Measurements from ENCODE around the gene KLHL42. TPM values are rescaled to one million over a fixed set of nuclear protein-coding genes. Genes with fewer than 3 reads are reported as not detected.
"Not testable (repeated sequence)": the region's sequence is repeated elsewhere in the genome, so short reads cannot be mapped to it uniquely, and the experiment has no call there.

The KLHL42 gene
- total RNA-seq (2012; rRNA removed) = 21.6 and 22.8 TPM in 2 replicates

GRCh38 chr12:27779920-27780611 lies at the start of gene KLHL42, which contains the start of gene MANSC4:
TSS of gene KLHL42 (plus strand) at chr12:27780233. CDS start at chr12:27780331, 98 bp downstream.
TSS of gene MANSC4 (minus strand) at chr12:27780236. CDS start at chr12:27771276, 8,960 bp downstream.
- Histone ChIP-seq H3K9ac (ENCODE audit: low read depth, low read length) (peak within 1 kb of the TSS; percentile 82), H3K4me1 (ENCODE audit: control insufficient read depth, insufficient read depth, low read length) (peaks cover 27% of the 10 kb centered on the region), H3K4me3 (ENCODE audit: low read length) (peak within 1 kb of the TSS; percentile 97), H3K27me3 (ENCODE audit: control insufficient read depth, insufficient read depth, low read length) (no peaks in the 10 kb centered on the region), H3K36me3 (ENCODE audit: insufficient read depth, low read length) (peaks cover 7% of the 10 kb centered on the region), H3K4me2 (ENCODE audit: low read length) (peak within 1 kb of the TSS; percentile 100), H3K9me3 (replicated peaks; ENCODE audit: low read length) (no peaks in the 10 kb centered on the region)

- no peak overlapping the region for H3K4me2 ChIP-seq (ENCODE audit: low read length)
- no peaks in the 10 kb centered on the region for H3K4me1 ChIP-seq (ENCODE audit: control insufficient read depth, insufficient read depth, low read length)
- H3K4me3 ChIP-seq (ENCODE audit: low read length) = no peak overlapping the region
- peaks cover 28% of the 10 kb centered on the region for H3K36me3 ChIP-seq (ENCODE audit: insufficient read depth, low read length)
- H3K27me3 ChIP-seq (ENCODE audit: control insufficient read depth, insufficient read depth, low read length) = no peaks in the 10 kb centered on the region
- H3K9ac ChIP-seq (ENCODE audit: low read depth, low read length) = no peak overlapping the region
- no peaks in the 10 kb centered on the region for H3K9me3 ChIP-seq (replicated peaks; ENCODE audit: low read length)
These were observed 47.8 kb upstream of the KLHL42 start for GRCh38 chr12:27732281-27732680.

GRCh38 chr12:27733052-27733656 lies 46.9 kb upstream of the KLHL42 start:
- Histone ChIP-seq H3K9me3 (replicated peaks; ENCODE audit: low read length) (no peaks in the 10 kb centered on the region), H3K9ac (ENCODE audit: low read depth, low read length) (no peak overlapping the region), H3K4me2 (ENCODE audit: low read length) (no peak overlapping the region), H3K27me3 (ENCODE audit: control insufficient read depth, insufficient read depth, low read length) (no peaks in the 10 kb centered on the region), H3K36me3 (ENCODE audit: insufficient read depth, low read length) (peaks cover 36% of the 10 kb centered on the region), H3K4me1 (ENCODE audit: control insufficient read depth, insufficient read depth, low read length) (no peaks in the 10 kb centered on the region), H3K4me3 (ENCODE audit: low read length) (no peak overlapping the region)

GRCh38 chr12:27733791-27734190 lies 46.2 kb upstream of the KLHL42 start:
- Histone ChIP-seq H3K27me3 (ENCODE audit: control insufficient read depth, insufficient read depth, low read length) (no peaks in the 10 kb centered on the region), H3K4me2 (ENCODE audit: low read length) (no peak overlapping the region), H3K9me3 (replicated peaks; ENCODE audit: low read length) (no peaks in the 10 kb centered on the region), H3K4me1 (ENCODE audit: control insufficient read depth, insufficient read depth, low read length) (no peaks in the 10 kb centered on the region), H3K36me3 (ENCODE audit: insufficient read depth, low read length) (peaks cover 35% of the 10 kb centered on the region), H3K4me3 (ENCODE audit: low read length) (no peak overlapping the region), H3K9ac (ENCODE audit: low read depth, low read length) (no peak overlapping the region)

GRCh38 chr12:27734321-27734720 lies 45.7 kb upstream of the KLHL42 start:
- H3K4me2 ChIP-seq (ENCODE audit: low read length); H3K9ac ChIP-seq (ENCODE audit: low read depth, low read length); H3K4me1 ChIP-seq (ENCODE audit: control insufficient read depth, insufficient read depth, low read length); H3K27me3 ChIP-seq (ENCODE audit: control insufficient read depth, insufficient read depth, low read length); H3K4me3 ChIP-seq (ENCODE audit: low read length); H3K9me3 ChIP-seq (replicated peaks; ENCODE audit: low read length): not testable (repeated sequence)
- H3K36me3 ChIP-seq (ENCODE audit: insufficient read depth, low read length) = peaks cover 35% of the 10 kb centered on the region

- Histone ChIP-seq H3K27me3 (ENCODE audit: control insufficient read depth, insufficient read depth, low read length) (no peaks in the 10 kb centered on the region), H3K9ac (ENCODE audit: low read depth, low read length) (no peak overlapping the region), H3K9me3 (replicated peaks; ENCODE audit: low read length) (no peaks in the 10 kb centered on the region), H3K4me2 (ENCODE audit: low read length) (no peak overlapping the region), H3K4me3 (ENCODE audit: low read length) (no peak overlapping the region), H3K36me3 (ENCODE audit: insufficient read depth, low read length) (peaks cover 19% of the 10 kb centered on the region), H3K4me1 (ENCODE audit: control insufficient read depth, insufficient read depth, low read length) (peaks cover 26% of the 10 kb centered on the region)
These were observed 36.4 kb upstream of the KLHL42 start for GRCh38 chr12:27743601-27744000.

GRCh38 chr12:27745734-27746133 lies 34.3 kb upstream of the KLHL42 start:
- H3K4me2 ChIP-seq (ENCODE audit: low read length); H3K9me3 ChIP-seq (replicated peaks; ENCODE audit: low read length); H3K9ac ChIP-seq (ENCODE audit: low read depth, low read length); H3K27me3 ChIP-seq (ENCODE audit: control insufficient read depth, insufficient read depth, low read length); H3K4me3 ChIP-seq (ENCODE audit: low read length): not testable (repeated sequence)
- peaks cover 28% of the 10 kb centered on the region for H3K4me1 ChIP-seq (ENCODE audit: control insufficient read depth, insufficient read depth, low read length)
- peaks cover 20% of the 10 kb centered on the region for H3K36me3 ChIP-seq (ENCODE audit: insufficient read depth, low read length)

- Histone ChIP-seq H3K4me3 (ENCODE audit: low read length) (peak overlapping the region; percentile 1), H3K36me3 (ENCODE audit: insufficient read depth, low read length) (peaks cover 21% of the 10 kb centered on the region), H3K9ac (ENCODE audit: low read depth, low read length) (peak overlapping the region; percentile 65), H3K4me1 (ENCODE audit: control insufficient read depth, insufficient read depth, low read length) (peaks cover 28% of the 10 kb centered on the region), H3K9me3 (replicated peaks; ENCODE audit: low read length) (no peaks in the 10 kb centered on the region), H3K27me3 (ENCODE audit: control insufficient read depth, insufficient read depth, low read length) (no peaks in the 10 kb centered on the region), H3K4me2 (ENCODE audit: low read length) (peak overlapping the region; percentile 56)
These were observed 32.8 kb upstream of the KLHL42 start for GRCh38 chr12:27747111-27747820.

- Histone ChIP-seq H3K4me3 (ENCODE audit: low read length) (no peak overlapping the region), H3K36me3 (ENCODE audit: insufficient read depth, low read length) (peaks cover 25% of the 10 kb centered on the region), H3K4me1 (ENCODE audit: control insufficient read depth, insufficient read depth, low read length) (peaks cover 23% of the 10 kb centered on the region), H3K9ac (ENCODE audit: low read depth, low read length) (no peak overlapping the region), H3K27me3 (ENCODE audit: control insufficient read depth, insufficient read depth, low read length) (no peaks in the 10 kb centered on the region), H3K4me2 (ENCODE audit: low read length) (no peak overlapping the region), H3K9me3 (replicated peaks; ENCODE audit: low read length) (no peaks in the 10 kb centered on the region)
These were observed 28.5 kb upstream of the KLHL42 start for GRCh38 chr12:27751386-27752047.

GRCh38 chr12:27754795-27755194 lies 25.2 kb upstream of the KLHL42 start:
- Histone ChIP-seq H3K9me3 (replicated peaks; ENCODE audit: low read length) (no peaks in the 10 kb centered on the region), H3K36me3 (ENCODE audit: insufficient read depth, low read length) (peaks cover 21% of the 10 kb centered on the region), H3K4me3 (ENCODE audit: low read length) (no peak overlapping the region), H3K4me1 (ENCODE audit: control insufficient read depth, insufficient read depth, low read length) (no peaks in the 10 kb centered on the region), H3K27me3 (ENCODE audit: control insufficient read depth, insufficient read depth, low read length) (no peaks in the 10 kb centered on the region), H3K4me2 (ENCODE audit: low read length) (no peak overlapping the region), H3K9ac (ENCODE audit: low read depth, low read length) (no peak overlapping the region)

- Histone ChIP-seq H3K27me3 (ENCODE audit: control insufficient read depth, insufficient read depth, low read length) (no peaks in the 10 kb centered on the region), H3K36me3 (ENCODE audit: insufficient read depth, low read length) (peaks cover 18% of the 10 kb centered on the region), H3K9ac (ENCODE audit: low read depth, low read length) (no peak overlapping the region), H3K4me3 (ENCODE audit: low read length) (no peak overlapping the region), H3K4me1 (ENCODE audit: control insufficient read depth, insufficient read depth, low read length) (no peaks in the 10 kb centered on the region), H3K9me3 (replicated peaks; ENCODE audit: low read length) (no peaks in the 10 kb centered on the region), H3K4me2 (ENCODE audit: low read length) (no peak overlapping the region)
These were observed 23.3 kb upstream of the KLHL42 start for GRCh38 chr12:27756670-27757195.
